ENCODE data around the gene CLDND2.
A peak's percentile ranks its signal among the peaks of the same experiment; 100 is the strongest.

CLDND2 gene

DNA sequence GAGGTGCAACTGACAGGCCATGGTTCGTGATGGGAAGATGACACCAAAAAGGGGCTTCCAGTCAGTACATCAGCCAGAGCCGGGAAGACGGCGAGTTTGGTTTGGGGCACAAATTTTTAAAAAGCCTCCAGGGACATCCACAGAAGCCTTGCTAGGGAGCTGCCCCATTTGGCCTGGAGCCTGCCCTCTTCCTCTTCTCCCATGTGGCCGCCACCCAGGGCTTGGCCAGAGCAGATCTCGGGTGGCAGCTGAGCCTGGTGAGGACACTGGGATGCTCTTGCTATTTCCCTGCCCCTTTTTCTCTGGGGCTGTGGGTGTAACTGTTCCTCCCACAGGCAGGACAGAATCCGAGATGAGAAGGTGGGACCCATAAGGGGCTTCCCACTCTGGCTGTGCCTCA is 10.9 kb downstream of the CLDND2 start:
- TF ChIP-seq JUND (IDR thresholded peaks at IDR 0.05; ENCODE audit: low read depth), result no peak
- in situ Hi-C loops (cut with HindIII; ENCODE audit: low pct_unique_long_range_greater_than_20kb, low sequenced_read_pairs), result no loop called here
- DNase-seq (ENCODE audit: low read depth in 1 of 2, low spot score in 1 of 2), result no peak

- DNase-seq (ENCODE audit: low read depth in 1 of 2, low spot score in 1 of 2), result no peak
- in situ Hi-C loops (cut with HindIII; ENCODE audit: low pct_unique_long_range_greater_than_20kb, low sequenced_read_pairs), result no loop called here
- no peak for TF ChIP-seq JUND (IDR thresholded peaks at IDR 0.05; ENCODE audit: low read depth)
Measured at GRCh38 chr19:51356159-51356801, 12.5 kb downstream of the CLDND2 start.

- DNase-seq (ENCODE audit: low read depth in 1 of 2, low spot score in 1 of 2), result no peak
- no peak for TF ChIP-seq JUND (IDR thresholded peaks at IDR 0.05; ENCODE audit: low read depth)
- in situ Hi-C loops (cut with HindIII; ENCODE audit: low pct_unique_long_range_greater_than_20kb, low sequenced_read_pairs), result no loop called here
Measured at GRCh38 chr19:51354742-51355148, 14.1 kb downstream of the CLDND2 start.

DNA sequence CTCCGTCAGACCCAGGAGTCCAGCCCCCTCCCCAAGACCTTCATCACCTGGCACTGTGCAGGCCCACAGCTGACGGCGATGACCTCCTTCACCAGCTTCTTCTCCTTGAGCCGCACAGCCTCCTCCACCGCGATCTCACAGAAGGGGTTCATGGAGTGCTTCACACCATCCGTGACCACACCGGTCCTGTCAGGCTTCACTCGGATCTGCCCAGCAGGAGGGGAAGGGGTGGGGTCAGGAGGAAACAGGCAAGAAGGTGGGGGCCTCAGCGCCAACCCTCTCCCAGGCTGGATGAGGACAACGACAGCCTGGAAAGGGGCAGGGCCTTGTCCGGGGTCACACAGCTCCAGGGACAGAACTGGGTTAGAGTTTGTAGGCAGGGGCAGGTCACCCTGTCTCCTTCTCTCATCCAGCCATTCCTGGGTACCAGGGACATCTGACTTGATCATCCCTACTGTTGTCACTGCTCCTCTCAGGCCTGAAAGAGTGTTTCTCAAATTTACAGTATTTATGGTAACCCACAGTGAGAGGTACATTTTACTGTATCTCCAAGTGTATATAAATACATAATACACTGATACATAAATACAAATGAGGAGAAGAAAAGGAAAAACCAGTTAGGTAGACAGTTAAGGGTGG is 14.6 kb downstream of the CLDND2 start:
- TF ChIP-seq JUND (IDR thresholded peaks at IDR 0.05; ENCODE audit: low read depth), result no peak
- in situ Hi-C loops (cut with HindIII; ENCODE audit: low pct_unique_long_range_greater_than_20kb, low sequenced_read_pairs), result no loop called here
- no peak for DNase-seq (ENCODE audit: low read depth in 1 of 2, low spot score in 1 of 2)

GRCh38 chr19:51352783-51353360 is 15.9 kb downstream of the CLDND2 start:
- no peak for DNase-seq (ENCODE audit: low read depth in 1 of 2, low spot score in 1 of 2)
- no peak for TF ChIP-seq JUND (IDR thresholded peaks at IDR 0.05; ENCODE audit: low read depth)
- in situ Hi-C loops (cut with HindIII; ENCODE audit: low pct_unique_long_range_greater_than_20kb, low sequenced_read_pairs), result no loop called here

GRCh38 chr19:51351266-51351990 is 17.4 kb downstream of the CLDND2 start:
- no peak for DNase-seq (ENCODE audit: low read depth in 1 of 2, low spot score in 1 of 2)
- in situ Hi-C loops (cut with HindIII; ENCODE audit: low pct_unique_long_range_greater_than_20kb, low sequenced_read_pairs), result no loop called here
- no peak for TF ChIP-seq JUND (IDR thresholded peaks at IDR 0.05; ENCODE audit: low read depth)

DNA sequence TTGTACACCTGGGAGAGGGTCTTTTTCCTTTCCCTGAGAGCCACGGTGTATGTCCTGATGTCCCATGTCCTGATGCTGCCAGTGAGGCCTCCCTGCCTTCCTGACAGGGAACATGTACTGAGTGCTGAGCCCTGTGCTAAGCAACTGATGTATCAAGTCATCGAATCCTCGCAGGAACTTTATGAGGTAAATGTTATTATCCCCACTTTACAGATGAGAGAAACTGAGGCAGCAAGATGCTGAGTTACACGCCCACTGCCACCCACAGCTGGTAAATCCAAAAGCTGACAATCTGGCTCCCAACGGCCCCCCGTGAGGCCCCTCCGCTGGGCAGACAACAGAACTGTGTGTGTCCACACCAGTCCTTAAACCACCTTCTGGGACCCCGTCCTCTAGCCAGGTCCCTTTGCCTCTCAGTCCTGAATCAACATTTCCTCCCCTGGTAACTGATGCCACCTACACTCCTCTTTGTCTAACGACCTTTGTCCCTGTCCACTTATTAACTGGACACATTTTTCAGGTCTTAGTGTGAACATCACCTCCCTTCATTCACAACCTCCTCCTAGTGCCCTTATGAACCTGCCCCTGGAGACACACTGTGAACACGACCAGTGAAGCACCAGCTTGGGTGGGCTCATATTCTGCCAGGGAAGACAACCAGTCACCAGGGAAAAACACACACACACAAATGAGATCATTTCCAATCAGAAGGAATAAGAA is 21.4 kb downstream of the CLDND2 start:
- no peak for DNase-seq (ENCODE audit: low read depth in 1 of 2, low spot score in 1 of 2)
- in situ Hi-C loops (cut with HindIII; ENCODE audit: low pct_unique_long_range_greater_than_20kb, low sequenced_read_pairs), result no loop called here
- no peak for TF ChIP-seq JUND (IDR thresholded peaks at IDR 0.05; ENCODE audit: low read depth)

GRCh38 chr19:51346742-51347141 is 22.1 kb downstream of the CLDND2 start:
- no peak for TF ChIP-seq JUND (IDR thresholded peaks at IDR 0.05; ENCODE audit: low read depth)
- DNase-seq (ENCODE audit: low read depth in 1 of 2, low spot score in 1 of 2), result no peak
- in situ Hi-C loops (cut with HindIII; ENCODE audit: low pct_unique_long_range_greater_than_20kb, low sequenced_read_pairs), result no loop called here

- in situ Hi-C loops (cut with HindIII; ENCODE audit: low pct_unique_long_range_greater_than_20kb, low sequenced_read_pairs), result no loop called here
- DNase-seq (ENCODE audit: low read depth in 1 of 2, low spot score in 1 of 2), result no peak
- TF ChIP-seq JUND (IDR thresholded peaks at IDR 0.05; ENCODE audit: low read depth), result no peak
Measured at GRCh38 chr19:51345076-51345620, 23.7 kb downstream of the CLDND2 start.

DNA sequence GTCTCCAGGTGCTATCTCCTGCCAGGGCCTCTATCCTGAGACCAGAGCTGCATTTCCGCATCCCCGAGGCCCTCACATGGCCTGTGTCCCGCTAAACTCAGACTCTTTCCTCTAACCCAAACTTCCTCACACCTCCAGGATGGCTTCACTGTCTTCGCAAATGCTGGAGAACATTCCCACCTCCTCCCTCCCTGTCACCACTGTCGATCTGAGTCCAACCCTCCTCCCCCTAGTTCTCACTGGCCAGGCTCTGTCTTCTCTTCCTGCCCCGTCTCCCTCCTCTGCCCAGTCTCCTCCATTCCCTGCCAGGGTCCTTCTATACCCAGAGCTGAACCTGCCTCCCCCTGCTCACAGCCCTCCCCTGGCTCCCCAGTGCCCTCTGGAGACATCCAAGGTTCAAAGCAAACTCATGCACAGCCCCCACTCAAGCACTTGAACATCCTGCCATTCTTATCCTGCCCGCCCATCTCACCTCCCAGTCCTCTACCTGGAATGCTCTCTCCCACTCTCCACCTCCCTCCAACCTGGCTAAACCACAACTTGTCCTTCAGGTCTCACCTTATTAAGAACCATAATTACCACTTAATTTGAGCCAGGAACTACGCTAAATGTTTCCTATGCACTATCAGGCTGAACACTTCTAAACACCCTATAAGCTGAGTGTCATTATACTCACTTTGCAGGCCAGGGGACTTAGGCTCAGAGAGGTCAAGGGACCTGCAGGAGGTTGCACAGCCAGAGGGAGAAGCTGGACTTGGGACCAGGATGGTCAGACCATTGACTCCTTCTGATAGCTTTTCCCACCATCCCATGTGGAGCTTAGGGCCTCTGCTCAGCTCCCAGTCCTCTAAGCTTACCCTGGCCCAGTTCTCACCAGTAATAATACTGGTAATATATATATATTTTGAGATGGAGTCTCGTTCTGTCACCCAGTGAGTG is 25.9 kb downstream of the CLDND2 start:
- TF ChIP-seq JUND (IDR thresholded peaks at IDR 0.05; ENCODE audit: low read depth), result no peak
- in situ Hi-C loops (cut with HindIII; ENCODE audit: low pct_unique_long_range_greater_than_20kb, low sequenced_read_pairs), result no loop called here
- DNase-seq (ENCODE audit: low read depth in 1 of 2, low spot score in 1 of 2), result peak in 1 of 2 experiments; percentile 68

GRCh38 chr19:51341976-51342580 is 26.7 kb downstream of the CLDND2 start, which contains the start of gene VSIG10L:
Gene VSIG10L, minus strand, starts transcription at chr19:51342139. Its CDS starts 15 bp downstream, at chr19:51342124.
- DNase-seq (ENCODE audit: low read depth in 1 of 2, low spot score in 1 of 2), result peak; percentile 39 to 86
- in situ Hi-C loops (cut with HindIII; ENCODE audit: low pct_unique_long_range_greater_than_20kb, low sequenced_read_pairs), result no loop called here
- no peak for TF ChIP-seq JUND (IDR thresholded peaks at IDR 0.05; ENCODE audit: low read depth)
